CD4-positive, alpha-beta T cell (primary cell): ENCODE measurements around the gene RPL39L. TPM values are rescaled to one million over a fixed set of nuclear protein-coding genes. Genes with fewer than 3 reads are reported as not detected.
"Not testable (repeated sequence)": the region's sequence is repeated elsewhere in the genome, so short reads cannot be mapped to it uniquely, and the experiment has no call there.

Experiments used
- ATAC-seq: fragments of 200-7000 bp; cut with Tn5 transposase; one replicate; pipeline ENCODE4 v1.10.0; 2022; ENCODE audit warnings: mild to moderate bottlenecking; ENCODE audit not compliant: poor library complexity
- CTCF ChIA-PET: fragments of 350-600 bp; sonication (Branson Sonifier 250); formaldehyde crosslinking; loops from one replicate; lab custom pipeline; 2021; ENCODE audit warnings: antibody characterized with exemption, inconsistent platforms; lab: Charles Lee
- POLR2A ChIA-PET: fragments of 350-600 bp; sonication (Branson Sonifier 250); formaldehyde crosslinking; loops from one replicate; lab custom pipeline; 2021; ENCODE audit warnings: antibody characterized with exemption, inconsistent platforms; lab: Charles Lee
- DNase-seq, 14 experiments: peaks; one replicate each; pipeline ENCODE4 v3.0.0-alpha.2; 2013 to 2020; ENCODE audit warnings: mixed read lengths in 2 of 14
- H3K27ac ChIP-seq, 2 donors: one replicate each; pipeline versions ENCODE4 v1.5.1 to v1.7.0; 2013; ENCODE audit warnings: low read length in 2 of 2, low read depth in 1 of 2, mild to moderate bottlenecking in 1 of 2
- H3K27me3 ChIP-seq, 2 experiments: 1 replicate in 1 of 2; 2 replicates in 1 of 2; pipeline versions ENCODE4 v1.6.1 to v1.7.0; 2013; ENCODE audit warnings: low read length in 2 of 2, control low read depth in 1 of 2, mild to moderate bottlenecking in 1 of 2, moderate library complexity in 1 of 2; ENCODE audit not compliant: insufficient read depth in 2 of 2, control insufficient read depth in 1 of 2
- H3K36me3 ChIP-seq: one replicate; pipeline ENCODE4 v1.6.1; 2013; ENCODE audit warnings: low read length, control low read depth; ENCODE audit not compliant: insufficient read depth
- H3K4me1 ChIP-seq: one replicate; pipeline ENCODE4 v1.6.1; 2013; ENCODE audit warnings: low read length, control low read depth; ENCODE audit not compliant: insufficient read depth
- H3K4me3 ChIP-seq: one replicate; pipeline ENCODE4 v1.5.1; 2013; ENCODE audit warnings: mild to moderate bottlenecking, low read length, moderate library complexity
- H3K9me3 ChIP-seq, 2 experiments: 1 replicate in 1 of 2; 2 replicates in 1 of 2; pipeline versions ENCODE4 v1.6.1 to v1.7.0; 2013; ENCODE audit warnings: low read length in 2 of 2, mild to moderate bottlenecking in 2 of 2, control low read depth in 1 of 2, moderate library complexity in 1 of 2; ENCODE audit not compliant: control insufficient read depth in 1 of 2, insufficient read depth in 1 of 2
- H3K27ac Mint-ChIP-seq: one replicate; pipeline ENCODE4 v1.8.0; 2020; ENCODE audit warnings: mixed read lengths
- H3K27me3 Mint-ChIP-seq: one replicate; pipeline ENCODE4 v1.8.0; 2021; ENCODE audit warnings: mixed read lengths
- H3K36me3 Mint-ChIP-seq: one replicate; pipeline ENCODE4 v1.8.0; 2021; ENCODE audit warnings: low read depth, mixed read lengths
- H3K4me1 Mint-ChIP-seq: one replicate; pipeline ENCODE4 v1.8.0; 2021; ENCODE audit warnings: low read depth, mixed read lengths
- H3K4me3 Mint-ChIP-seq: one replicate; pipeline ENCODE4 v1.8.0; 2020; ENCODE audit warnings: mild to moderate bottlenecking, mixed read lengths
- H3K9me3 Mint-ChIP-seq: one replicate; pipeline ENCODE4 v1.8.0; 2020; ENCODE audit warnings: mixed read lengths
- intact Hi-C, 2 experiments: fragments of 100-400 bp; cut with DNase I in 1 of 2; cut with micrococcal nuclease in 1 of 2; formaldehyde crosslinking; loops; one replicate each; pipeline versions ENCODE4 v1.15.1 to v1.9.0; 2023 to 2025; cut with DNase I, micrococcal nuclease
- total RNA-seq, 174 experiments: library from RNA in 2 of 174; stranded (reverse) in 2 of 174; gene quantifications; one replicate each; pipeline ENCODE4 v1.2.3 and lab custom pipeline; 2021 to 2026
- TF ChIP-seq, protein P1 (sequence below): fragments of 200-600 bp; IDR thresholded peaks from one replicate; pipeline ENCODE4 v1.8.0; 2022; ENCODE audit warnings: antibody characterized with exemption, mild to moderate bottlenecking

Gene RPL39L
- total RNA-seq, 2 experiments from 2014 or later = 1.1 to 1.7 TPM

- H3K36me3 ChIP-seq = no peaks in the 10 kb centered on the region
- POLR2A ChIA-PET = no interaction called here
- H3K27ac ChIP-seq = no peak overlapping the region
- intact Hi-C loops = loop anchor here in 1 of 2 experiments (5.0 to 10.0 kb wide), 2 partner anchors 354 to 1552 kb away; partner anchors contain the start of genes EIF4A2 and SENP2
- peaks cover 24% of the 10 kb centered on the region for H3K4me1 ChIP-seq
- TF ChIP-seq, protein P1, sequence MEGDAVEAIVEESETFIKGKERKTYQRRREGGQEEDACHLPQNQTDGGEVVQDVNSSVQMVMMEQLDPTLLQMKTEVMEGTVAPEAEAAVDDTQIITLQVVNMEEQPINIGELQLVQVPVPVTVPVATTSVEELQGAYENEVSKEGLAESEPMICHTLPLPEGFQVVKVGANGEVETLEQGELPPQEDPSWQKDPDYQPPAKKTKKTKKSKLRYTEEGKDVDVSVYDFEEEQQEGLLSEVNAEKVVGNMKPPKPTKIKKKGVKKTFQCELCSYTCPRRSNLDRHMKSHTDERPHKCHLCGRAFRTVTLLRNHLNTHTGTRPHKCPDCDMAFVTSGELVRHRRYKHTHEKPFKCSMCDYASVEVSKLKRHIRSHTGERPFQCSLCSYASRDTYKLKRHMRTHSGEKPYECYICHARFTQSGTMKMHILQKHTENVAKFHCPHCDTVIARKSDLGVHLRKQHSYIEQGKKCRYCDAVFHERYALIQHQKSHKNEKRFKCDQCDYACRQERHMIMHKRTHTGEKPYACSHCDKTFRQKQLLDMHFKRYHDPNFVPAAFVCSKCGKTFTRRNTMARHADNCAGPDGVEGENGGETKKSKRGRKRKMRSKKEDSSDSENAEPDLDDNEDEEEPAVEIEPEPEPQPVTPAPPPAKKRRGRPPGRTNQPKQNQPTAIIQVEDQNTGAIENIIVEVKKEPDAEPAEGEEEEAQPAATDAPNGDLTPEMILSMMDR = no peak
- H3K4me3 ChIP-seq = no peak overlapping the region
- Mint-ChIP-seq H3K36me3 (no peaks in the 10 kb centered on the region), H3K9me3 (peaks cover 2% of the 10 kb centered on the region), H3K4me3 (no peak overlapping the region), H3K27me3 (no peaks in the 10 kb centered on the region), H3K4me1 (peaks cover 16% of the 10 kb centered on the region), H3K27ac (no peak overlapping the region)
- CTCF ChIA-PET = interaction anchor here (1.2 kb wide), 1 partner anchor 8 kb away, joined by 3 read pairs; no protein-coding TSS in a partner anchor
- no peak for DNase-seq
- no peak for ATAC-seq
- H3K9me3 ChIP-seq = peaks cover 0 to 8% of the 10 kb centered on the region in 2 experiments
- H3K27me3 ChIP-seq = no peaks in the 10 kb centered on the region
Observed at GRCh38 chr3:187136337-187136736, 3.0 kb downstream of the RPL39L start.

GRCh38 chr3:187135172-187135690, 4.1 kb downstream of the RPL39L start:
- POLR2A ChIA-PET = interaction anchor here (1.2 kb wide), 1 partner anchor 352 kb away, joined by 3 read pairs; the partner anchor contains the start of gene EIF4A2
- CTCF ChIA-PET = interaction anchor here (0.9 kb wide), 1 partner anchor 30 kb away, joined by 3 read pairs; no protein-coding TSS in a partner anchor
- not testable (repeated sequence) for H3K36me3 Mint-ChIP-seq

GRCh38 chr3:187133181-187133580, 6.1 kb downstream of the RPL39L start:
- H3K9me3 Mint-ChIP-seq, POLR2A ChIA-PET, H3K27me3 ChIP-seq, H3K27me3 Mint-ChIP-seq, H3K36me3 Mint-ChIP-seq, H3K9me3 ChIP-seq, H3K36me3 ChIP-seq, H3K4me3 ChIP-seq, H3K4me3 Mint-ChIP-seq, H3K27ac ChIP-seq, ATAC-seq: not testable (repeated sequence)
- CTCF ChIA-PET = interaction anchor here (1.0 kb wide), 1 partner anchor 516 kb away, joined by 4 read pairs; no protein-coding TSS in a partner anchor
- intact Hi-C loops = loop anchor here in 1 of 2 experiments (10.0 kb wide), 1 partner anchor 1548 kb away; the partner anchor contains the start of gene SENP2
- Mint-ChIP-seq H3K4me1 (peaks cover 28% of the 10 kb centered on the region), H3K27ac (peak overlapping the region; percentile 66)
- peaks cover 22% of the 10 kb centered on the region for H3K4me1 ChIP-seq
- DNase-seq = peak in 2 of 14 experiments; percentile 14 to 15

More at GRCh38 chr3:187135172-187135690, 4.1 kb downstream of the RPL39L start:
- not testable (repeated sequence) for H3K27me3 ChIP-seq, H3K4me3 ChIP-seq, H3K9me3 Mint-ChIP-seq, H3K9me3 ChIP-seq, ATAC-seq, H3K27ac ChIP-seq, H3K4me3 Mint-ChIP-seq, DNase-seq, H3K36me3 ChIP-seq, H3K27me3 Mint-ChIP-seq
- intact Hi-C loops = loop anchor here in 1 of 2 experiments (5.0 to 10.0 kb wide), 2 partner anchors 353 to 1550 kb away; partner anchors contain the start of genes EIF4A2 and SENP2
- peaks cover 34% of the 10 kb centered on the region for H3K4me1 ChIP-seq
- Mint-ChIP-seq H3K4me1 (peaks cover 26% of the 10 kb centered on the region), H3K27ac (peak overlapping the region; percentile 13)

GRCh38 chr3:187132666-187133065, 6.6 kb downstream of the RPL39L start:
- intact Hi-C loops = loop anchor here in 1 of 2 experiments (10.0 kb wide), 1 partner anchor 1548 kb away; the partner anchor contains the start of gene SENP2
- TF ChIP-seq, protein P1 = no peak
- Mint-ChIP-seq H3K4me3 (no peak overlapping the region), H3K27ac (peak overlapping the region; percentile 66), H3K36me3 (peaks cover 7% of the 10 kb centered on the region), H3K4me1 (peaks cover 27% of the 10 kb centered on the region), H3K27me3 (no peaks in the 10 kb centered on the region), H3K9me3 (peaks cover 6% of the 10 kb centered on the region)
- Histone ChIP-seq H3K4me3 (no peak overlapping the region), H3K27ac (no peak overlapping the region), H3K9me3 (no peaks in the 10 kb centered on the region), H3K36me3 (no peaks in the 10 kb centered on the region), H3K4me1 (peaks cover 21% of the 10 kb centered on the region), H3K27me3 (no peaks in the 10 kb centered on the region)
- ChIA-PET POLR2A (no interaction called here), CTCF (interaction anchor here (1.0 to 1.3 kb wide), 2 partner anchors 516 to 1189 kb away, joined by 3 to 4 read pairs; no protein-coding TSS in a partner anchor)
- ATAC-seq = no peak
- DNase-seq = no peak
